HepG2 (cell line): ENCODE data around the gene PFAS. TPM values are rescaled to one million over a fixed set of nuclear protein-coding genes. Genes with fewer than 3 reads are reported as not detected.

Experiments used
- ARID2 ChIP-seq: sonication (generic); formaldehyde crosslinking; IDR thresholded peaks from 2 replicates; pipeline ENCODE4 v1.8.1; 2022; ENCODE audit warnings: mild to moderate bottlenecking, missing genetic modification reagents, borderline replicate concordance
- CHD4 ChIP-seq: fragments of 200-600 bp; sonication (generic); IDR thresholded peaks from 2 replicates; pipeline ENCODE4 v1.7.0; 2017; ENCODE audit warnings: mild to moderate bottlenecking, low read length, borderline replicate concordance
- FOXP1 ChIP-seq, 2 experiments: fragments of 450-650 bp in 1 of 2; IDR thresholded peaks; 2 replicates each; pipeline ENCODE4 v1.6.1; 2017 to 2018; ENCODE audit warnings: antibody characterized with exemption in 1 of 2
- HNRNPLL ChIP-seq: fragments of 200-400 bp; formaldehyde crosslinking; IDR thresholded peaks from 2 replicates; pipeline ENCODE4 v1.6.1; 2017; ENCODE audit warnings: mild to moderate bottlenecking, low read depth, low read length; ENCODE audit not compliant: poor library complexity, severe bottlenecking
- IRX3 ChIP-seq: sonication (generic); formaldehyde crosslinking; IDR thresholded peaks from 2 replicates; pipeline ENCODE4 v1.8.1; 2023; ENCODE audit warnings: mild to moderate bottlenecking, low read depth, missing genetic modification reagents, borderline replicate concordance
- MTA3 ChIP-seq: sonication (generic); formaldehyde crosslinking; IDR thresholded peaks from 2 replicates; pipeline ENCODE4 v1.4.0; 2020; ENCODE audit warnings: missing genetic modification reagents
- MYC ChIP-seq: sonication (generic); formaldehyde crosslinking; IDR thresholded peaks from 2 replicates; pipeline ENCODE4 v1.9.0; 2021; ENCODE audit warnings: missing genetic modification reagents, borderline replicate concordance
- NFKBIZ ChIP-seq: IDR thresholded peaks from 2 replicates; pipeline ENCODE4 v1.6.1; 2018; ENCODE audit warnings: missing genetic modification reagents, missing compliant biosample characterization
- NR2F2 ChIP-seq: IDR thresholded peaks from 2 replicates; pipeline ENCODE4 v1.6.1; 2012; ENCODE audit warnings: low read depth, inconsistent platforms, borderline replicate concordance
- PHF5A ChIP-seq: IDR thresholded peaks from one replicate; pipeline ENCODE4 v1.6.1; 2018; ENCODE audit warnings: low read depth, missing genetic modification reagents; ENCODE audit not compliant: unreplicated experiment
- PRDM4 ChIP-seq: sonication (generic); formaldehyde crosslinking; IDR thresholded peaks from 2 replicates; pipeline ENCODE4 v1.9.0; 2021; ENCODE audit warnings: missing genetic modification reagents, borderline replicate concordance
- RBFOX2 ChIP-seq: fragments of 200-400 bp; formaldehyde crosslinking; IDR thresholded peaks from 2 replicates; pipeline ENCODE4 v1.6.1; 2017; ENCODE audit warnings: low read depth, mild to moderate bottlenecking, low read length
- RBM22 ChIP-seq: fragments of 200-400 bp; formaldehyde crosslinking; optimal IDR thresholded peaks from 2 replicates; pipeline ENCODE3; 2017; ENCODE audit warnings: mild to moderate bottlenecking, low read length, moderate library complexity
- SIX1 ChIP-seq: sonication (generic); formaldehyde crosslinking; IDR thresholded peaks from 2 replicates; pipeline ENCODE4 v1.4.0; 2020; ENCODE audit warnings: missing genetic modification reagents, borderline replicate concordance
- SRF ChIP-seq: IDR thresholded peaks from 2 replicates; pipeline ENCODE4 v1.6.1; 2011; ENCODE audit warnings: mild to moderate bottlenecking, low read depth, low read length, moderate library complexity
- SRY ChIP-seq: sonication (generic); formaldehyde crosslinking; IDR thresholded peaks from 2 replicates; pipeline ENCODE4 v1.8.0; 2022; ENCODE audit warnings: mild to moderate bottlenecking, missing genetic modification reagents
- THAP11 ChIP-seq: IDR thresholded peaks from 2 replicates; pipeline ENCODE4 v1.6.1; 2016; ENCODE audit warnings: missing biosample characterization, missing genetic modification reagents
- TMF1 ChIP-seq: sonication (generic); formaldehyde crosslinking; IDR thresholded peaks from 2 replicates; pipeline ENCODE4 v1.8.1; 2022; ENCODE audit warnings: low read depth, missing genetic modification reagents
- ZBTB21 ChIP-seq: sonication (generic); formaldehyde crosslinking; IDR thresholded peaks from 2 replicates; pipeline ENCODE4 v1.4.0; 2020; ENCODE audit warnings: missing genetic modification reagents
- ZMYM2 ChIP-seq: sonication (generic); formaldehyde crosslinking; IDR thresholded peaks from 2 replicates; pipeline ENCODE4 v1.8.0; 2022; ENCODE audit warnings: mild to moderate bottlenecking, missing genetic modification reagents
- ZNF138 ChIP-seq: sonication (generic); formaldehyde crosslinking; IDR thresholded peaks from 2 replicates; pipeline ENCODE4 v1.5.0; 2020; ENCODE audit warnings: mild to moderate bottlenecking, low read depth, missing genetic modification reagents
- ZNF18 ChIP-seq: sonication (generic); formaldehyde crosslinking; IDR thresholded peaks from 2 replicates; pipeline ENCODE4 v1.8.0; 2022; ENCODE audit warnings: mild to moderate bottlenecking, missing genetic modification reagents; ENCODE audit not compliant: insufficient replicate concordance
- ZNF24 ChIP-seq: fragments of 450-650 bp; IDR thresholded peaks from 2 replicates; pipeline ENCODE4 v1.6.1; 2017; ENCODE audit warnings: antibody characterized with exemption, mild to moderate bottlenecking
- ZNF33A ChIP-seq: sonication (generic); formaldehyde crosslinking; IDR thresholded peaks from 2 replicates; pipeline ENCODE4 v1.5.1; 2020; ENCODE audit warnings: missing genetic modification reagents, mild to moderate bottlenecking, moderate library complexity, borderline replicate concordance
- ZNF644 ChIP-seq: IDR thresholded peaks from 2 replicates; pipeline ENCODE4 v1.6.1; 2016; ENCODE audit warnings: low read depth
- ZSCAN22 ChIP-seq: sonication (generic); formaldehyde crosslinking; IDR thresholded peaks from 2 replicates; pipeline ENCODE4 v1.4.0; 2020; ENCODE audit warnings: mild to moderate bottlenecking, missing genetic modification reagents
- ZSCAN9 ChIP-seq: IDR thresholded peaks from 2 replicates; pipeline ENCODE4 v1.6.1; 2016; ENCODE audit warnings: borderline replicate concordance
- polyA plus RNA-seq, 8 experiments: library from polyadenylated mRNA; depleted of rRNA in 3 of 8; stranded (reverse) in 7 of 8; unstranded in 1 of 8; fragments of >200 nt; fragmentation: Illumina TruSeq in 4 of 8; extraction: Trizol in 4 of 8; gene quantifications; 2 replicates each; pipeline versions ENCODE4 v1.2.1 to v1.2.3, GENCODE V29; 2011 to 2016; ENCODE audit warnings: low read depth in 4 of 8, missing spikeins in 1 of 8, mixed read lengths in 1 of 8; ENCODE audit not compliant: insufficient read depth in 1 of 8
- total RNA-seq, 5 experiments: library from RNA; depleted of rRNA; stranded (reverse); fragments of >200 nt; fragmentation: Illumina TruSeq; extraction: Trizol; gene quantifications; 2 replicates each; pipeline ENCODE4 v1.2.3, GENCODE V29; 2016; ENCODE audit warnings: low read depth in 1 of 5

Gene PFAS
- total and polyA plus RNA-seq, 2 of the 13 experiments (the other 11 are each of a cell fraction or from before 2014, with no cell fraction given), result 49.4 to 58.2 TPM

DNA sequence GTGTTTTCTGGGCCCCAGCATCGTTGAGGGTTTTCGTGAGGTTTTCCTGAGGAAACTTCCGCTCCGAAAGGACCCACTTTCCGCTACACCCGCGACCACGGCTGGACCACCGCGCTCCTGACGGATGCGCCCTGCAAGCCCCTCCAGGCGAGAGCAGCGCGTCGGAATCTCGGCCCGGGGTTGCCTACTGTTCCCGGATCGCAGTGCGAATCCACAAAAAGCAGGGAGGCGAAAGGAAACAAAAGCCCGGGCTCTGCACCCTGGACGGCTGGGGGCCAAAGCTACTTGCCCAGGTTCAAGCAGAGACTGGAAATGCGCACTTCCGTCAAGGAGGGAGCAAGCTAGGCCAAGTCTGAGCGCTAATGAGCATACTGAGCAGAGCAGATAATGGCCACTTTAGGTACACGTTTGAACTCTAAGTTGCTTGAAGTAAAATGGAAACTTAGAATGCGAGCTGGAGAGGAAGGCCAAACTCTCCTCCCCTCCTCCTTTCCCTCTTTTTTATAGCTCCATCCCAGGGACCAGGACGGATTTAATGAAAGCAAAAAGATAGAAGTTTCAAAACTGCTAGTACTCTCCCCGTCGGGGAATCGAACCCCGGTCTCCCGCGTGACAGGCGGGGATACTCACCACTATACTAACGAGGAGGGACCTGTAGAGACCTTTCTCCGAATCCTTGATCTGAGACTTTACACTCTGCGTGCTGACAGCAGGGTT, 27.3 kb upstream of the PFAS start (continued):
- TF ChIP-seq HNRNPLL (peak; percentile 75), TMF1 (CRISPR knock-in tag) (no peak), ZSCAN22 (CRISPR knock-in tag) (no peak), PHF5A (CRISPR knock-in tag) (no peak), ZMYM2 (CRISPR knock-in tag) (0 out of 2 replicates have a peak, but pooled peaks have one; percentile 40), FOXP1 (IDR thresholded peaks at IDR 0.05) (no peak), FOXP1 (CRISPR knock-in tag; IDR thresholded peaks at IDR 0.05) (0 out of 2 replicates have a peak, but pooled peaks have one; percentile 27), NR2F2 (peak; percentile 54; the same call in 1 of the 2 replicates), IRX3 (CRISPR knock-in tag) (no peak; the same call in 1 of the 2 replicates), ZNF18 (no peak), ZNF24 (peak; percentile 99), THAP11 (CRISPR knock-in tag) (no peak), ZSCAN9 (CRISPR knock-in tag) (no peak), ZNF33A (CRISPR knock-in tag) (no peak), SRY (CRISPR knock-in tag) (no peak), NFKBIZ (CRISPR knock-in tag) (no peak), ZNF644 (CRISPR knock-in tag) (no peak), MTA3 (CRISPR knock-in tag) (no peak), RBM22 (peak; percentile 95), ARID2 (CRISPR knock-in tag) (no peak), MYC (no peak; the same call in 1 of the 2 replicates), SRF (0 out of 2 replicates have a peak, but pooled peaks have one; percentile 34), ZBTB21 (CRISPR knock-in tag) (no peak), CHD4 (no peak), ZNF138 (CRISPR knock-in tag) (no peak), RBFOX2 (no peak), PRDM4 (no peak), SIX1 (CRISPR knock-in tag) (peak; percentile 67; the same call in 1 of the 2 replicates)
